Skeletal muscle satellite cell (primary cell): ENCODE data around the gene ADGRV1.

ENCODE experiments used
- H3K27me3 ChIP-seq: 2 replicates; pipeline ENCODE4 v1.7.0; 2013; ENCODE audit warnings: low read length; ENCODE audit not compliant: control insufficient read depth, insufficient read depth
- H3K36me3 ChIP-seq: 2 replicates; pipeline ENCODE4 v1.7.0; 2013; ENCODE audit warnings: mild to moderate bottlenecking, control low read depth, low read length; ENCODE audit not compliant: insufficient read depth
- H3K4me1 ChIP-seq: 2 replicates; pipeline ENCODE4 v1.7.0; 2013; ENCODE audit warnings: low read length; ENCODE audit not compliant: control insufficient read depth, insufficient read depth
- H3K4me2 ChIP-seq: 2 replicates; pipeline ENCODE4 v1.7.0; 2013; ENCODE audit warnings: mild to moderate bottlenecking, low read length
- H3K4me3 ChIP-seq: 2 replicates; pipeline ENCODE4 v1.7.0; 2013; ENCODE audit warnings: low read length
- H3K9ac ChIP-seq: 2 replicates; pipeline ENCODE4 v1.7.0; 2013; ENCODE audit warnings: mild to moderate bottlenecking, low read depth, low read length, moderate library complexity
- H3K9me3 ChIP-seq: replicated peaks from 2 replicates; pipeline ENCODE4 v1.7.0; 2013; ENCODE audit warnings: mild to moderate bottlenecking, control low read depth, low read length

ADGRV1 gene

GRCh38 chr5:91018200-91018599 lies 459.6 kb downstream of the ADGRV1 start:
- Histone ChIP-seq H3K36me3 (no peaks in the 10 kb centered on the region), H3K4me1 (peaks cover 14% of the 10 kb centered on the region), H3K4me2 (no peak overlapping the region), H3K27me3 (no peaks in the 10 kb centered on the region), H3K9ac (no peak overlapping the region), H3K9me3 (no peaks in the 10 kb centered on the region), H3K4me3 (no peak overlapping the region)

- no peak overlapping the region for H3K4me2 ChIP-seq
- H3K9ac ChIP-seq: no peak overlapping the region
- H3K27me3 ChIP-seq: no peaks in the 10 kb centered on the region
- no peaks in the 10 kb centered on the region for H3K9me3 ChIP-seq
- H3K4me3 ChIP-seq: no peak overlapping the region
- H3K4me1 ChIP-seq: peaks cover 14% of the 10 kb centered on the region
- H3K36me3 ChIP-seq: no peaks in the 10 kb centered on the region
These were observed 460.2 kb downstream of the ADGRV1 start for GRCh38 chr5:91018712-91019371.

GRCh38 chr5:91020065-91020800 lies 461.6 kb downstream of the ADGRV1 start:
- Histone ChIP-seq H3K36me3 (no peaks in the 10 kb centered on the region), H3K4me3 (no peak overlapping the region), H3K9me3 (no peaks in the 10 kb centered on the region), H3K4me1 (peaks cover 14% of the 10 kb centered on the region), H3K9ac (no peak overlapping the region), H3K4me2 (no peak overlapping the region), H3K27me3 (no peaks in the 10 kb centered on the region)

GRCh38 chr5:91022518-91022917 lies 463.9 kb downstream of the ADGRV1 start:
- H3K36me3 ChIP-seq: no peaks in the 10 kb centered on the region
- H3K4me3 ChIP-seq: no peak overlapping the region
- no peak overlapping the region for H3K4me2 ChIP-seq
- H3K4me1 ChIP-seq: peaks cover 2% of the 10 kb centered on the region
- H3K9me3 ChIP-seq: no peaks in the 10 kb centered on the region
- H3K27me3 ChIP-seq: no peaks in the 10 kb centered on the region
- no peak overlapping the region for H3K9ac ChIP-seq

- Histone ChIP-seq H3K27me3 (no peaks in the 10 kb centered on the region), H3K4me2 (no peak overlapping the region), H3K4me3 (no peak overlapping the region), H3K9ac (no peak overlapping the region), H3K36me3 (no peaks in the 10 kb centered on the region), H3K4me1 (no peaks in the 10 kb centered on the region), H3K9me3 (no peaks in the 10 kb centered on the region)
These were observed 465.6 kb downstream of the ADGRV1 start for GRCh38 chr5:91024206-91024605.

- Histone ChIP-seq H3K4me1 (no peaks in the 10 kb centered on the region), H3K9ac (no peak overlapping the region), H3K36me3 (no peaks in the 10 kb centered on the region), H3K9me3 (no peaks in the 10 kb centered on the region), H3K4me3 (no peak overlapping the region), H3K4me2 (no peak overlapping the region), H3K27me3 (no peaks in the 10 kb centered on the region)
These were observed 466.1 kb downstream of the ADGRV1 start for GRCh38 chr5:91024727-91025126.

- Histone ChIP-seq H3K9me3 (no peaks in the 10 kb centered on the region), H3K36me3 (no peaks in the 10 kb centered on the region), H3K27me3 (no peaks in the 10 kb centered on the region), H3K4me3 (no peak overlapping the region), H3K4me2 (no peak overlapping the region), H3K4me1 (no peaks in the 10 kb centered on the region), H3K9ac (no peak overlapping the region)
These were observed 466.9 kb downstream of the ADGRV1 start for GRCh38 chr5:91025449-91025848.

- Histone ChIP-seq H3K4me1 (no peaks in the 10 kb centered on the region), H3K36me3 (no peaks in the 10 kb centered on the region), H3K9me3 (no peaks in the 10 kb centered on the region), H3K4me3 (no peak overlapping the region), H3K27me3 (no peaks in the 10 kb centered on the region), H3K4me2 (no peak overlapping the region), H3K9ac (no peak overlapping the region)
These were observed 467.4 kb downstream of the ADGRV1 start for GRCh38 chr5:91025956-91026355.

- Histone ChIP-seq H3K27me3 (no peaks in the 10 kb centered on the region), H3K9ac (no peak overlapping the region), H3K9me3 (no peaks in the 10 kb centered on the region), H3K36me3 (no peaks in the 10 kb centered on the region), H3K4me1 (no peaks in the 10 kb centered on the region), H3K4me3 (no peak overlapping the region), H3K4me2 (no peak overlapping the region)
These were observed 467.9 kb downstream of the ADGRV1 start for GRCh38 chr5:91026466-91026865.

- H3K4me1 ChIP-seq: no peaks in the 10 kb centered on the region
- no peaks in the 10 kb centered on the region for H3K36me3 ChIP-seq
- no peak overlapping the region for H3K9ac ChIP-seq
- H3K27me3 ChIP-seq: no peaks in the 10 kb centered on the region
- no peak overlapping the region for H3K4me2 ChIP-seq
- H3K9me3 ChIP-seq: no peaks in the 10 kb centered on the region
- H3K4me3 ChIP-seq: no peak overlapping the region
These were observed 469.0 kb downstream of the ADGRV1 start for GRCh38 chr5:91027405-91028139.

GRCh38 chr5:91028499-91028956 lies 469.9 kb downstream of the ADGRV1 start:
- Histone ChIP-seq H3K36me3 (no peaks in the 10 kb centered on the region), H3K9ac (no peak overlapping the region), H3K4me1 (no peaks in the 10 kb centered on the region), H3K4me3 (no peak overlapping the region), H3K4me2 (no peak overlapping the region), H3K27me3 (no peaks in the 10 kb centered on the region), H3K9me3 (no peaks in the 10 kb centered on the region)
